Fibroblast of peridontal ligament (primary cell): ENCODE measurements around the gene MCRS1.
"Not testable (repeated sequence)": the region's sequence is repeated elsewhere in the genome, so short reads cannot be mapped to it uniquely, and the experiment has no call there.

ENCODE experiments used
- DNase-seq: peaks from one replicate; pipeline ENCODE4 v3.0.0-alpha.2; 2010; ENCODE audit errors: extremely low read depth

Gene MCRS1

GRCh38 chr12:49515266-49515665, 52.7 kb downstream of the MCRS1 start:
- peak; percentile 71 for DNase-seq

GRCh38 chr12:49512546-49512945, 55.4 kb downstream of the MCRS1 start:
- no peak for DNase-seq

GRCh38 chr12:49511410-49511809, 56.5 kb downstream of the MCRS1 start:
- no peak for DNase-seq

- DNase-seq = not testable (repeated sequence)
Observed at GRCh38 chr12:49509681-49510080, 58.3 kb downstream of the MCRS1 start.
